ENCODE data around the gene KRTAP5-5.

Gene KRTAP5-5

DNA sequence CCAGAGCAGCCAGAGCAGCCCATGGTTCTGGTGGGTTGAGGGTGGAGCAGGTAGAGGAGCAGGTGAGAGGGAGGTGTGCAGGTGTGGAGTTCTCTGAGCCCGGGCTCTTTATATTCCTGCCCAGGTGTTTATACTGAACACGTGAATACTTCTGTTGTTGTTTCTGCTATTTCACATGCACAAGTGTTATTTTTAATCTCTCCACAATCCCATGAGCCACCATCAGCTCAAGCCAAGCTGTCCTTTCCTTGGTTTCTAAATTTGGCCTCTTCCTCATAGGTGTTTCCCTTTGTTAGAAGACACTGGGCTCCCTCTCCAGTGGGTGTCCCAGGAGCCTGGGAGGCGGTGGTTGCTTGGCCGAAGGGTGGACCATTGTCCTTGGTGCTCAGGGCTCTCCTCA lies 21.2 kb upstream of the KRTAP5-5 start, which contains the start of gene KRTAP5-3:
Gene KRTAP5-3 (minus strand): TSS at position 101 of the 400 bp plus-strand sequence. CDS start 78 bp downstream, at position 23.
- H3K27me3 ChIP-seq (ENCODE audit: control insufficient read depth, insufficient read depth, low read length), result peaks cover 16% of the 10 kb centered on the region
- no peak within 1 kb of the TSS for H3K27ac ChIP-seq (ENCODE audit: low read length)
- peaks cover 5% of the 10 kb centered on the region for H3K4me1 ChIP-seq (ENCODE audit: control insufficient read depth, low read depth, low read length)
- no peak within 1 kb of the TSS for H3K4me3 ChIP-seq (ENCODE audit: low read length)
- no peaks in the 10 kb centered on the region for H3K36me3 ChIP-seq (ENCODE audit: control insufficient read depth, low read depth, low read length)
- no peaks in the 10 kb centered on the region for H3K9me3 ChIP-seq (ENCODE audit: control insufficient read depth, low read depth, low read length)
- no peak within 1 kb of the TSS for H3K9ac ChIP-seq (ENCODE audit: low read length)

DNA sequence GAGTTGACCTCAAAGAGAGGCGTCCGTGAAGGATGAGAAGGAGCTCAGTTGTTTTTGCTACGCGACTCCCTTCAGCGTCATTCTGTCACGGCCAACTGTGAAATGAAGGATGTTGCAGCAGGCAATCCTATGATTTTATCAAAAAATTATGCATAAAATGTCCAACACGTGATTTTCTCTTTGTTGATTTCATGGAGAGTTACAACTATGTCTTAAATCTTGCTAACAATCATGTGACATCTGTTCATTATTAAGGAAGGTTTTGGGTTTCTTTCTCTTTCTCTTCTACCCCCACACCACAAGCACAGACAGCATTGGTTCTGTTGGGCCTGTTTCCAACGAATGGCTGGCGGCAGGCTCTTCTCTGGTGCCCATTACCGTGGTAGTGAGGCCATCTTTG lies 11.3 kb upstream of the KRTAP5-5 start:
- H3K27ac ChIP-seq (ENCODE audit: low read length), result no peak overlapping the region
- H3K4me3 ChIP-seq (ENCODE audit: low read length), result no peak overlapping the region
- H3K9ac ChIP-seq (ENCODE audit: low read length), result no peak overlapping the region
- no peaks in the 10 kb centered on the region for H3K4me1 ChIP-seq (ENCODE audit: control insufficient read depth, low read depth, low read length)
- no peaks in the 10 kb centered on the region for H3K27me3 ChIP-seq (ENCODE audit: control insufficient read depth, insufficient read depth, low read length)
- H3K36me3 ChIP-seq (ENCODE audit: control insufficient read depth, low read depth, low read length), result no peaks in the 10 kb centered on the region
- no peaks in the 10 kb centered on the region for H3K9me3 ChIP-seq (ENCODE audit: control insufficient read depth, low read depth, low read length)

DNA sequence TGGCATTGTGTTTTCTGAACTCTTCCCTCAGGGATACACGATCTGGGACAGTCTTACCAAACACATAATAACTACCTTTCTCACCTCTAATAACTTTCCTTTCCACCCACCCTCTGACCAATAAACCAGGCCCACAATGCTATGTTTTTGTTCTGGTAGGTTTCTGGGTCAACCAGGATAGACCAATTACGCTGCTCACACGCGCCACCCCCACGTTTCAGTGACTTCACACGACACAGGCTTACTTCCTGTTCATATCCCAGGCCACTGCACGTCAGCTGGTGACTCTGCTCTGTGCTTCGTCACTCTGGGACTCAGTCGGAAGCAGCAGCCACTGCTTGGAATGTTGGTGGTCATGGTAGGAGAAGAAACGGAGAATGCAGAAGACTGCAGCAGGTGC lies 10.1 kb upstream of the KRTAP5-5 start:
- H3K27ac ChIP-seq (ENCODE audit: low read length), result no peak overlapping the region
- no peaks in the 10 kb centered on the region for H3K36me3 ChIP-seq (ENCODE audit: control insufficient read depth, low read depth, low read length)
- no peaks in the 10 kb centered on the region for H3K27me3 ChIP-seq (ENCODE audit: control insufficient read depth, insufficient read depth, low read length)
- no peak overlapping the region for H3K4me3 ChIP-seq (ENCODE audit: low read length)
- H3K4me1 ChIP-seq (ENCODE audit: control insufficient read depth, low read depth, low read length), result no peaks in the 10 kb centered on the region
- H3K9ac ChIP-seq (ENCODE audit: low read length), result no peak overlapping the region
- no peaks in the 10 kb centered on the region for H3K9me3 ChIP-seq (ENCODE audit: control insufficient read depth, low read depth, low read length)

DNA sequence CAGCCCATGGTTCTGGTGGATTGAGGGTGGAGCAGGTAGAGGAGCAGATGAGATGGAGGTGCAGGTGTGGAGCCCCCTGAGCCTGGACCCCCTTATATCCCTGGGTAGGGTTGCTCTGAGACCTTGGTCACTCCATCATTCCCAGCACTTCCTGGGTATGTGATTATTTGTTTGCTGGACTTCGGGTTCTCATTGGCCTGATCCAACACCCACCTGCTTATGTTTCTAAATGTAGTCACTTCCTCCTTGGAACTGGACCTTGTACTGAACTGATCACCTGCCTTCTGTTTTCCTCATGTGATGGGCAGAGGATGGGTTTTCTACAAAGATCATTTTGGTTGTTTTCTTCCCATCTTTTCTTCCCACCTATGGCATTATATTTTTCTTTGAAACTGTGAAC lies 7.5 kb upstream of the KRTAP5-5 start, which contains the start of gene KRTAP5-4:
Gene KRTAP5-4 (minus strand): TSS at position 53 of the 400 bp plus-strand sequence. CDS start 45 bp downstream, at position 8.
- Histone ChIP-seq H3K4me1 (ENCODE audit: control insufficient read depth, low read depth, low read length) (no peaks in the 10 kb centered on the region), H3K4me3 (ENCODE audit: low read length) (no peak within 1 kb of the TSS), H3K27ac (ENCODE audit: low read length) (no peak within 1 kb of the TSS), H3K27me3 (ENCODE audit: control insufficient read depth, insufficient read depth, low read length) (no peaks in the 10 kb centered on the region), H3K9me3 (ENCODE audit: control insufficient read depth, low read depth, low read length) (no peaks in the 10 kb centered on the region), H3K9ac (ENCODE audit: low read length) (no peak within 1 kb of the TSS), H3K36me3 (ENCODE audit: control insufficient read depth, low read depth, low read length) (no peaks in the 10 kb centered on the region)

- peaks cover 4% of the 10 kb centered on the region for H3K27me3 ChIP-seq (ENCODE audit: control insufficient read depth, insufficient read depth, low read length)
- no peaks in the 10 kb centered on the region for H3K36me3 ChIP-seq (ENCODE audit: control insufficient read depth, low read depth, low read length)
- H3K9me3 ChIP-seq (ENCODE audit: control insufficient read depth, low read depth, low read length), result no peaks in the 10 kb centered on the region
- no peak overlapping the region for H3K4me3 ChIP-seq (ENCODE audit: low read length)
- no peak overlapping the region for H3K27ac ChIP-seq (ENCODE audit: low read length)
- no peak overlapping the region for H3K9ac ChIP-seq (ENCODE audit: low read length)
- no peaks in the 10 kb centered on the region for H3K4me1 ChIP-seq (ENCODE audit: control insufficient read depth, low read depth, low read length)
These were observed 5.9 kb upstream of the KRTAP5-5 start for GRCh38 chr11:1623716-1624115.

- Histone ChIP-seq H3K4me1 (ENCODE audit: control insufficient read depth, low read depth, low read length) (no peaks in the 10 kb centered on the region), H3K27me3 (ENCODE audit: control insufficient read depth, insufficient read depth, low read length) (peaks cover 13% of the 10 kb centered on the region), H3K27ac (ENCODE audit: low read length) (no peak overlapping the region), H3K36me3 (ENCODE audit: control insufficient read depth, low read depth, low read length) (no peaks in the 10 kb centered on the region), H3K9ac (ENCODE audit: low read length) (no peak overlapping the region), H3K4me3 (ENCODE audit: low read length) (no peak overlapping the region), H3K9me3 (ENCODE audit: control insufficient read depth, low read depth, low read length) (no peaks in the 10 kb centered on the region)
These were observed 5.0 kb upstream of the KRTAP5-5 start for GRCh38 chr11:1624621-1625020.

DNA sequence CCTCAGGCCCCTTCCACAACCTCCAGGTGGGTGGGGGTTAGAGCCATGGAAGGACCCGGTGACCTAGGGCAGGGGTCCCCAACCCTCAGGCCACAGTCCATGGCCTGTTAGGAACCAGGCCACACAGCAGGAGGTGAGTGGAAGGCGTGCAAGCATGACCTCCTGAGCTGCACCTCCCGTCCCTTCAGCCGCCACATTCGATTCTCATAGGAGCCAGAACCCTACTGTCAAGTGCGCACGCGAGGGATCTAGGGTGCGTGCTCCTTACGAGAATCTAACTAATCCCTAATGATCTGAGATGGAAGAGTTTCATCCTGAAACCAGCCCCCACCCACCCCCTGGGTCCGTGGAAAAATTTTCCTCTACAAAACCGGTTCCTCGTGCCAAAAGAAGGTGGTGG lies 4.0 kb upstream of the KRTAP5-5 start:
- H3K36me3 ChIP-seq (ENCODE audit: control insufficient read depth, low read depth, low read length), result no peaks in the 10 kb centered on the region
- no peak overlapping the region for H3K9ac ChIP-seq (ENCODE audit: low read length)

GRCh38 chr11:1628506-1629325 lies 859 bp upstream of the KRTAP5-5 start:
- no peak overlapping the region for H3K27ac ChIP-seq (ENCODE audit: low read length)
- H3K36me3 ChIP-seq (ENCODE audit: control insufficient read depth, low read depth, low read length), result no peaks in the 10 kb centered on the region
- H3K9me3 ChIP-seq (ENCODE audit: control insufficient read depth, low read depth, low read length), result no peaks in the 10 kb centered on the region
- H3K4me3 ChIP-seq (ENCODE audit: low read length), result no peak overlapping the region
- H3K9ac ChIP-seq (ENCODE audit: low read length), result no peak overlapping the region
- H3K4me1 ChIP-seq (ENCODE audit: control insufficient read depth, low read depth, low read length), result no peaks in the 10 kb centered on the region
- peaks cover 13% of the 10 kb centered on the region for H3K27me3 ChIP-seq (ENCODE audit: control insufficient read depth, insufficient read depth, low read length)

More for the DNA sequence above, 4.0 kb upstream of the KRTAP5-5 start:
- H3K4me1 ChIP-seq (ENCODE audit: control insufficient read depth, low read depth, low read length), result no peaks in the 10 kb centered on the region
- no peak overlapping the region for H3K4me3 ChIP-seq (ENCODE audit: low read length)
- H3K9me3 ChIP-seq (ENCODE audit: control insufficient read depth, low read depth, low read length), result no peaks in the 10 kb centered on the region
- no peak overlapping the region for H3K27ac ChIP-seq (ENCODE audit: low read length)
- H3K27me3 ChIP-seq (ENCODE audit: control insufficient read depth, insufficient read depth, low read length), result peaks cover 13% of the 10 kb centered on the region

- Histone ChIP-seq H3K27ac (ENCODE audit: low read length) (no peak overlapping the region), H3K9ac (ENCODE audit: low read length) (no peak overlapping the region), H3K27me3 (ENCODE audit: control insufficient read depth, insufficient read depth, low read length) (peaks cover 13% of the 10 kb centered on the region), H3K4me1 (ENCODE audit: control insufficient read depth, low read depth, low read length) (no peaks in the 10 kb centered on the region), H3K36me3 (ENCODE audit: control insufficient read depth, low read depth, low read length) (no peaks in the 10 kb centered on the region), H3K4me3 (ENCODE audit: low read length) (no peak overlapping the region), H3K9me3 (ENCODE audit: control insufficient read depth, low read depth, low read length) (no peaks in the 10 kb centered on the region)
These were observed 696 bp downstream of the KRTAP5-5 start for GRCh38 chr11:1630271-1630670.

DNA sequence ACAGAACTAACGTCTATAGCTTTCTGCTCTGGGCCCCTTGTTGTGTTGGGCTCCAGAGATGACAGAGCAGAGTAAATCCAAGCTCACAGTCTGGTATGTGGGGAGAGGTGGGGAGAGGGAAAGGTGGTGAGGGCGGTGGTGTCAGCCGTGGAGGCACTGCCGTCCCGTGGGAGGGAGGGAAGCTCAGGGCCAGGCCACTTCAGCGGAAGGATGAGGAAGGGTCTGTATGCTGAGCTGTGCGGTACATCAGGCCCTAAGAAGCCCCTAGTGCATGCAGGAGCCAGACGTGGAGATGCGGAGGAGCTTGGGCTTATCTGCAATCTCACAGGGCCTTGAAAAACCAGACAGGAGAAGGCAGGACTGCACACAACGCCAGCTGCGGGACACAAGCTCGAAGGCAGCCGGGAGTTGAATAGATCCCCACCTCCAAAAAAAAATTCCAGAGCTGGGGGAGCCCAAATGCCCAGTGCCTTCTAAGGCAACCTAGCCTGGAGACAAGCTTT lies 1.5 kb downstream of the KRTAP5-5 start:
- peaks cover 13% of the 10 kb centered on the region for H3K27me3 ChIP-seq (ENCODE audit: control insufficient read depth, insufficient read depth, low read length)
- H3K4me1 ChIP-seq (ENCODE audit: control insufficient read depth, low read depth, low read length), result no peaks in the 10 kb centered on the region
- no peaks in the 10 kb centered on the region for H3K9me3 ChIP-seq (ENCODE audit: control insufficient read depth, low read depth, low read length)
- no peak overlapping the region for H3K4me3 ChIP-seq (ENCODE audit: low read length)
- no peak overlapping the region for H3K27ac ChIP-seq (ENCODE audit: low read length)
- H3K36me3 ChIP-seq (ENCODE audit: control insufficient read depth, low read depth, low read length), result no peaks in the 10 kb centered on the region
- H3K9ac ChIP-seq (ENCODE audit: low read length), result no peak overlapping the region

- no peaks in the 10 kb centered on the region for H3K4me1 ChIP-seq (ENCODE audit: control insufficient read depth, low read depth, low read length)
- H3K36me3 ChIP-seq (ENCODE audit: control insufficient read depth, low read depth, low read length), result no peaks in the 10 kb centered on the region
- H3K4me3 ChIP-seq (ENCODE audit: low read length), result no peak overlapping the region
- no peaks in the 10 kb centered on the region for H3K9me3 ChIP-seq (ENCODE audit: control insufficient read depth, low read depth, low read length)
- no peak overlapping the region for H3K9ac ChIP-seq (ENCODE audit: low read length)
- peaks cover 13% of the 10 kb centered on the region for H3K27me3 ChIP-seq (ENCODE audit: control insufficient read depth, insufficient read depth, low read length)
- no peak overlapping the region for H3K27ac ChIP-seq (ENCODE audit: low read length)
These were observed 2.6 kb downstream of the KRTAP5-5 start for GRCh38 chr11:1632053-1632714.

Data from iPS-18a (cell line).